HL-60/S4 treated with retinoic acid at 250 ng/mL for 4 days and 3 days (cell line): ENCODE results near the gene CHRM4.

Source experiments
- in situ Hi-C: fragments of 300-500 bp; cut with MboI; formaldehyde crosslinking; loops from 2 replicates; pipeline ENCODE4 v1.7.0; 2022; ENCODE audit warnings: low sequenced_read_pairs

The CHRM4 gene

GRCh38 chr11:46391578-46392420, at the start of gene CHRM4:
Gene CHRM4, minus strand, starts transcription at chr11:46391776. Its CDS starts 5,219 bp downstream, at chr11:46386557.
- in situ Hi-C loops = loop anchor here (10.0 kb wide), 1 partner anchor 143 kb away; no protein-coding TSS in a partner anchor

GRCh38 chr11:46438211-46438610, 46.6 kb upstream of the CHRM4 start:
- in situ Hi-C loops = no loop called here

GRCh38 chr11:46437122-46437689, 45.6 kb upstream of the CHRM4 start:
- in situ Hi-C loops = no loop called here

- in situ Hi-C loops = no loop called here
Measured at GRCh38 chr11:46436113-46436512, 44.5 kb upstream of the CHRM4 start.

GRCh38 chr11:46435679-46436078, 44.1 kb upstream of the CHRM4 start:
- in situ Hi-C loops = no loop called here

- in situ Hi-C loops = no loop called here
Measured at GRCh38 chr11:46431211-46431610, 39.6 kb upstream of the CHRM4 start.

- in situ Hi-C loops = no loop called here
Measured at GRCh38 chr11:46429717-46430116, 38.1 kb upstream of the CHRM4 start.

GRCh38 chr11:46427364-46427763, 35.8 kb upstream of the CHRM4 start:
- in situ Hi-C loops = no loop called here

GRCh38 chr11:46426233-46426991, 34.8 kb upstream of the CHRM4 start:
- in situ Hi-C loops = no loop called here

GRCh38 chr11:46422588-46422987, 31.0 kb upstream of the CHRM4 start:
- in situ Hi-C loops = no loop called here

- in situ Hi-C loops = no loop called here
Measured at GRCh38 chr11:46421257-46421880, 29.8 kb upstream of the CHRM4 start.

- in situ Hi-C loops = no loop called here
Measured at GRCh38 chr11:46420513-46420912, 28.9 kb upstream of the CHRM4 start.

- in situ Hi-C loops = no loop called here
Measured at GRCh38 chr11:46418751-46419150, 27.2 kb upstream of the CHRM4 start.

GRCh38 chr11:46417711-46418110, 26.1 kb upstream of the CHRM4 start:
- in situ Hi-C loops = no loop called here

GRCh38 chr11:46414879-46415278, 23.3 kb upstream of the CHRM4 start:
- in situ Hi-C loops = no loop called here

- in situ Hi-C loops = no loop called here
Measured at GRCh38 chr11:46414466-46414796, 22.9 kb upstream of the CHRM4 start.

- in situ Hi-C loops = no loop called here
Measured at GRCh38 chr11:46413760-46414465, 22.3 kb upstream of the CHRM4 start.

GRCh38 chr11:46410021-46410420, 18.4 kb upstream of the CHRM4 start:
- in situ Hi-C loops = no loop called here

GRCh38 chr11:46408407-46408986, 16.9 kb upstream of the CHRM4 start:
- in situ Hi-C loops = no loop called here

GRCh38 chr11:46407635-46408034, 16.1 kb upstream of the CHRM4 start:
- in situ Hi-C loops = no loop called here
